Natural killer cell (primary cell): Measurements from ENCODE around the gene C9orf153. TPM values are rescaled to one million over a fixed set of nuclear protein-coding genes. Genes with fewer than 3 reads are reported as not detected.

Source experiments
- ATAC-seq, 3 donors: fragments of 150-1000 bp in 2 of 3; fragments of 200-7000 bp in 1 of 3; cut with Tn5 transposase; 1 replicate in 1 of 3; 2 replicates in 2 of 3; pipeline ENCODE4 v1.10.0; 2021; ENCODE audit warnings: mild to moderate bottlenecking in 2 of 3, moderate library complexity in 2 of 3
- DNase-seq, 2 donors: peaks; one replicate each; pipeline versions ENCODE4 v3.0.0 to v3.0.0-alpha.2; 2013 to 2021; ENCODE audit warnings: mixed read lengths in 1 of 2
- H3K27ac ChIP-seq: one replicate; pipeline ENCODE4 v1.5.1; 2013; ENCODE audit warnings: mild to moderate bottlenecking, low read length
- H3K27me3 ChIP-seq: one replicate; pipeline ENCODE4 v1.6.1; 2013; ENCODE audit warnings: low read length; ENCODE audit not compliant: control insufficient read depth, insufficient read depth
- H3K36me3 ChIP-seq: one replicate; pipeline ENCODE4 v1.6.1; 2013; ENCODE audit warnings: low read length; ENCODE audit not compliant: control insufficient read depth, insufficient read depth
- H3K4me1 ChIP-seq: one replicate; pipeline ENCODE4 v1.6.1; 2013; ENCODE audit warnings: low read length; ENCODE audit not compliant: control insufficient read depth, insufficient read depth
- H3K4me3 ChIP-seq: one replicate; pipeline ENCODE4 v1.5.1; 2013; ENCODE audit warnings: low read length
- H3K9me3 ChIP-seq: one replicate; pipeline ENCODE4 v1.6.1; 2013; ENCODE audit warnings: low read length; ENCODE audit not compliant: control insufficient read depth, insufficient read depth
- H3K27ac Mint-ChIP-seq, 2 donors: one replicate each; pipeline ENCODE4 v1.8.0; 2022; ENCODE audit warnings: mild to moderate bottlenecking in 2 of 2, mixed read lengths in 2 of 2, moderate library complexity in 1 of 2
- H3K27me3 Mint-ChIP-seq, 2 donors: one replicate each; pipeline ENCODE4 v1.8.0; 2022; ENCODE audit warnings: low read depth in 2 of 2, mixed read lengths in 2 of 2
- H3K36me3 Mint-ChIP-seq: one replicate; pipeline ENCODE4 v1.8.0; 2022; ENCODE audit warnings: mixed read lengths
- H3K4me1 Mint-ChIP-seq, 2 donors: one replicate each; pipeline ENCODE4 v1.8.0; 2022; ENCODE audit warnings: mixed read lengths in 2 of 2
- H3K4me3 Mint-ChIP-seq: one replicate; pipeline ENCODE4 v1.8.0; 2022; ENCODE audit warnings: mild to moderate bottlenecking, moderate library complexity, mixed read lengths
- H3K9me3 Mint-ChIP-seq, 2 donors: one replicate each; pipeline ENCODE4 v1.8.0; 2022; ENCODE audit warnings: mixed read lengths in 2 of 2
- WGBS: methylation state at CpG from one replicate; pipeline ENCODE4 v1.1.7; 2013; ENCODE audit warnings: missing lambda C conversion rate; ENCODE audit not compliant: insufficient coverage; 5-methylcytosine and 5-hydroxymethylcytosine counted together
- intact Hi-C: fragments of 100-400 bp; cut with micrococcal nuclease; formaldehyde crosslinking; loops from one replicate; pipeline ENCODE4 v1.14.2; 2022
- total RNA-seq, 4 donors: library from RNA; stranded (reverse); fragments of 120-200 nt in 1 of 4; gene quantifications; one replicate each; pipeline versions ENCODE4 v1.2.3 to v1.2.4, GENCODE V29; 2013 to 2022
- TF ChIP-seq, protein P1 (sequence below): fragments of 200-600 bp; IDR thresholded peaks from one replicate; pipeline ENCODE4 v1.8.0; 2022; ENCODE audit warnings: antibody characterized with exemption

Gene C9orf153
- total RNA-seq, 3 donors from 2014 or later (not counting 1 experiment from before 2014, with no cell fraction given): 0.28 to 0.63 TPM; not detected in 1

DNA sequence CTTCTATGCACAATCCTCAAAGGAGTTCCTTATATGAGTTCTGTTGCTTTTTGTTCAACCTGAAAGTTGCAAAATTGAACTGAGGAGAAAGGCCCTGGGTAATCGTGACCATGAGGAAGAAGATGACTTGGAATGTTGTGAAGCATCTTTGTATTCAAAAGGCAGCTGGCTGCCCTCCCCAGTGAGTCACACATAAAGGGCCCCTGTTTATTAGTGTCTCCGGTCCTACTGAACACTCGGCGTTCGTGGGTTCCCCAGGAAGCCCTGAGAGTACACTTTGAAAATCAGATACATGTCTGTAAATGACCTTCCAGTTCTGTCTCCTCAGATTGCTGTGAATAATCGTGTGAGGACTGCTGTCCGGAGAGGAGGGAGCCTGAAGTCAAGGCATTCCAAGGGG, 73.6 kb downstream of the C9orf153 start:
- 86% methylated on average over 7 of the region's 7 CpGs for WGBS
- intact Hi-C loops: no loop called here

DNA sequence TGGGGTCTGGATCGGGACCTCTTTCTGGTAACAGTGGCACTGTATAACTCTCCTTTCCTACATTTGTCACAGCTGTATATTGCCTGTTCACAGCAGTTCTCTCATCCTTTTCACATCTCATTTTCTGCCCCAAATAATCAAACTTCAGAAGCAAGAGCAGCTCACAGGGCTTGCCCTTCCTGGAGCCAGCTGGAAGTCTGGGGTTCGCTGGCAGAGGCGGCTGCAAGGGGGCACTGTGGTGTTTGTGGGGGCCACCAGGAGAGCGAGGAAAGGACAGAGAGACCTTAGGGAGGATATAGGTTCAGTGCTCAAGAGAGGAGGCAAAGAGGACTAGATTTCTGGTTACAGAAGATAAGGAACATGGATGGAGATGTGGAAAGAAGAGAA, 75.3 kb downstream of the C9orf153 start:
- TF ChIP-seq, protein P1, sequence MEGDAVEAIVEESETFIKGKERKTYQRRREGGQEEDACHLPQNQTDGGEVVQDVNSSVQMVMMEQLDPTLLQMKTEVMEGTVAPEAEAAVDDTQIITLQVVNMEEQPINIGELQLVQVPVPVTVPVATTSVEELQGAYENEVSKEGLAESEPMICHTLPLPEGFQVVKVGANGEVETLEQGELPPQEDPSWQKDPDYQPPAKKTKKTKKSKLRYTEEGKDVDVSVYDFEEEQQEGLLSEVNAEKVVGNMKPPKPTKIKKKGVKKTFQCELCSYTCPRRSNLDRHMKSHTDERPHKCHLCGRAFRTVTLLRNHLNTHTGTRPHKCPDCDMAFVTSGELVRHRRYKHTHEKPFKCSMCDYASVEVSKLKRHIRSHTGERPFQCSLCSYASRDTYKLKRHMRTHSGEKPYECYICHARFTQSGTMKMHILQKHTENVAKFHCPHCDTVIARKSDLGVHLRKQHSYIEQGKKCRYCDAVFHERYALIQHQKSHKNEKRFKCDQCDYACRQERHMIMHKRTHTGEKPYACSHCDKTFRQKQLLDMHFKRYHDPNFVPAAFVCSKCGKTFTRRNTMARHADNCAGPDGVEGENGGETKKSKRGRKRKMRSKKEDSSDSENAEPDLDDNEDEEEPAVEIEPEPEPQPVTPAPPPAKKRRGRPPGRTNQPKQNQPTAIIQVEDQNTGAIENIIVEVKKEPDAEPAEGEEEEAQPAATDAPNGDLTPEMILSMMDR: no peak
- no peak overlapping the region for H3K4me3 ChIP-seq
- no peaks in the 10 kb centered on the region for H3K9me3 Mint-ChIP-seq
- H3K4me1 Mint-ChIP-seq: no peaks in the 10 kb centered on the region
- no peaks in the 10 kb centered on the region for H3K36me3 Mint-ChIP-seq
- H3K9me3 ChIP-seq: no peaks in the 10 kb centered on the region
- peaks cover 24 to 26% of the 10 kb centered on the region in 2 donors for H3K27me3 Mint-ChIP-seq
- no peaks in the 10 kb centered on the region for H3K4me1 ChIP-seq
- ATAC-seq (no peak), DNase-seq (no peak)
- no peaks in the 10 kb centered on the region for H3K36me3 ChIP-seq
- H3K27ac ChIP-seq: no peak overlapping the region
- intact Hi-C loops: no loop called here
- WGBS: 92% methylated on average over 4 of the region's 4 CpGs
- no peak overlapping the region for H3K27ac Mint-ChIP-seq
- no peak overlapping the region for H3K4me3 Mint-ChIP-seq
- no peaks in the 10 kb centered on the region for H3K27me3 ChIP-seq

More for the DNA sequence above, 73.6 kb downstream of the C9orf153 start:
- Mint-ChIP-seq H3K36me3 (no peaks in the 10 kb centered on the region), H3K9me3 (no peaks in the 10 kb centered on the region), H3K4me1 (no peaks in the 10 kb centered on the region), H3K27me3 (peaks cover 24 to 25% of the 10 kb centered on the region in 2 donors), H3K27ac (no peak overlapping the region), H3K4me3 (no peak overlapping the region)
- H3K27ac ChIP-seq: no peak overlapping the region
- H3K36me3 ChIP-seq: no peaks in the 10 kb centered on the region
- ATAC-seq (no peak), DNase-seq (no peak)
- no peaks in the 10 kb centered on the region for H3K9me3 ChIP-seq
- no peaks in the 10 kb centered on the region for H3K27me3 ChIP-seq
- no peak overlapping the region for H3K4me3 ChIP-seq
- H3K4me1 ChIP-seq: no peaks in the 10 kb centered on the region
- TF ChIP-seq, protein P1: no peak

DNA sequence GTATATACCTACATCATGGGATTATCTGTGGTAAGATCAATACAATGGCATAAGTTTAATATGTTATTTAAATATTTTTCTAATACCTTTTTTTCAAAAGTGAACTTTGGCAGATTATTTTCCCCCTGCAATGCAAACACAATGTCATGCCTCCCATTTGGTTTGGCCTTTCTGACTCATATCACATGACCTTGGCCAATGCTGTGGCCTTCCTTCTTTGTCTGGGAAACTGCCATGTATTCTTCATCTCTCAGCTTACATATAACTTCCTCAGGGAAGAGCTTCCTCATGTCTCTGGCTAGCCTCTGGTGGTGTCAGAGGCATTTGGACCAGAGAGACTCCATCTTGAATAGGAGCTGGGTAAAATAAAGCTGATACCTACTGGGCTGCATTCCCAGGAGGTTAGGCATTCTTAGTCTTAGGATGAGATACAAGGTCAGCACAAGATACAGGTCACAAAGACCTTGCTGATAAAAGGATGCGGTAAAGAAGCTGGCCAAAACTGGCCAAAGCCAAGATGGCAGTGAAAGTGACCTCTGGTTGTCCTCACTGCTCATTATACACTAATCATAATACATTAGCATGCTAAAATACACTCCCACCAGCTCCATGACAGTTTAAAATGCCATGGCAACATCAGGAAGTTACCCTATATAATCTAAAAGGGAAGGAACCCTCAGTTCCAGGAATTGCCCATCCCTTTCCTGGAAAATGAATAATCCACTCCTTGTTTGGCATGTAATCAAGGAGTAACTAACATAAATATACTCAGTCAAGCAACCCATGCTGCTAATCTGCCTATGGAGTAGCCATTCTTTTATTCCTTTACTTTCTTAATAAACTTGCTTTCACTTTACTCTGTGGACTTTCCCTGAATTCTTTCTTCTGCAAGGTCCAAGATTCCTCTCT, 76.0 kb downstream of the C9orf153 start:
- Mint-ChIP-seq H3K27me3 (peaks cover 24 to 27% of the 10 kb centered on the region in 2 donors), H3K9me3 (no peaks in the 10 kb centered on the region), H3K36me3 (no peaks in the 10 kb centered on the region), H3K27ac (no peak overlapping the region), H3K4me3 (no peak overlapping the region), H3K4me1 (no peaks in the 10 kb centered on the region)
- Histone ChIP-seq H3K4me3 (no peak overlapping the region), H3K27ac (no peak overlapping the region), H3K27me3 (no peaks in the 10 kb centered on the region), H3K4me1 (no peaks in the 10 kb centered on the region), H3K9me3 (no peaks in the 10 kb centered on the region), H3K36me3 (no peaks in the 10 kb centered on the region)
- TF ChIP-seq, protein P1: no peak
- 93% methylated on average over 1 of the region's 1 CpG for WGBS
- no peak for DNase-seq
- no peak for ATAC-seq
- intact Hi-C loops: no loop called here
